Dedifferentiated amniotic fluid mesenchymal stem cell (primary cell): Measurements from ENCODE around the gene SPN.
"Not testable (repeated sequence)": the region's sequence is repeated elsewhere in the genome, so short reads cannot be mapped to it uniquely, and the experiment has no call there.

Experiments used
- DNase-seq: peaks from one replicate; pipeline ENCODE4 v3.0.0-alpha.2; 2016; ENCODE audit errors: extremely low spot score

Gene SPN

GRCh38 chr16:29646947-29647346 lies 16.1 kb upstream of the SPN start:
- no peak for DNase-seq

- no peak for DNase-seq
Observed at GRCh38 chr16:29649588-29650494, 13.2 kb upstream of the SPN start.

GRCh38 chr16:29650771-29651170 lies 12.3 kb upstream of the SPN start:
- DNase-seq: no peak

- no peak for DNase-seq
Observed at GRCh38 chr16:29651774-29652349, 11.2 kb upstream of the SPN start.

- DNase-seq: no peak
Observed at GRCh38 chr16:29653471-29653870, 9.6 kb upstream of the SPN start.

GRCh38 chr16:29653890-29654289 lies 9.2 kb upstream of the SPN start:
- DNase-seq: not testable (repeated sequence)

GRCh38 chr16:29656688-29657523 lies 6.1 kb upstream of the SPN start:
- no peak for DNase-seq

- no peak for DNase-seq
Observed at GRCh38 chr16:29658705-29659104, 4.3 kb upstream of the SPN start.

GRCh38 chr16:29662000-29662728 lies 883 bp upstream of the SPN start:
- no peak for DNase-seq

- DNase-seq: no peak
Observed at GRCh38 chr16:29662729-29663015, 375 bp upstream of the SPN start.

GRCh38 chr16:29663807-29664090 lies 702 bp downstream of the SPN start:
- DNase-seq: no peak

GRCh38 chr16:29664091-29664921 lies 1.3 kb downstream of the SPN start:
- no peak for DNase-seq

GRCh38 chr16:29665294-29666077 lies 2.4 kb downstream of the SPN start:
- no peak for DNase-seq

GRCh38 chr16:29667322-29667610 lies 4.2 kb downstream of the SPN start:
- not testable (repeated sequence) for DNase-seq

- DNase-seq: no peak
Observed at GRCh38 chr16:29667755-29668154, 4.7 kb downstream of the SPN start.

GRCh38 chr16:29668267-29668666 lies 5.2 kb downstream of the SPN start:
- no peak for DNase-seq

GRCh38 chr16:29673501-29673900 lies 10.5 kb downstream of the SPN start:
- no peak for DNase-seq

GRCh38 chr16:29674188-29674587 lies 11.1 kb downstream of the SPN start:
- DNase-seq: no peak

GRCh38 chr16:29675811-29676643 lies 13.0 kb downstream of the SPN start:
- no peak for DNase-seq
